Heart right ventricle (tissue), 16 donors: ENCODE results near the gene MDM4. TPM values are rescaled to one million over a fixed set of nuclear protein-coding genes. Genes with fewer than 3 reads are reported as not detected.

Source experiments
- ATAC-seq, 8 donors: fragments of 200-7000 bp; cut with Tn5 transposase; one replicate each; pipeline ENCODE4 v1.9.1; 2020; ENCODE audit warnings: mild to moderate bottlenecking in 8 of 8, moderate library complexity in 8 of 8, moderate number of reproducible peaks in 1 of 8
- DNase-seq, 2 donors: peaks; one replicate each; pipeline ENCODE4 v3.0.0-alpha.2; 2020
- H3K27ac ChIP-seq, 10 donors: fragments of 200-600 bp; sonication (generic) in 2 of 10; one replicate each; pipeline versions ENCODE4 v1.5.0 to v1.8.0; 2020 to 2022; ENCODE audit warnings: mild to moderate bottlenecking in 3 of 10
- H3K27me3 ChIP-seq, 7 donors: fragments of 200-600 bp; one replicate each; pipeline ENCODE4 v1.8.0; 2021 to 2022; ENCODE audit warnings: mild to moderate bottlenecking in 2 of 7
- H3K36me3 ChIP-seq, 9 donors: fragments of 200-600 bp; sonication (generic) in 1 of 9; one replicate each; pipeline versions ENCODE4 v1.5.0 to v1.8.0; 2020 to 2022; ENCODE audit warnings: mild to moderate bottlenecking in 2 of 9
- H3K4me1 ChIP-seq, 9 donors: fragments of 200-600 bp; sonication (generic) in 1 of 9; one replicate each; pipeline versions ENCODE4 v1.5.0 to v1.8.0; 2020 to 2022; ENCODE audit warnings: mild to moderate bottlenecking in 4 of 9
- H3K4me3 ChIP-seq, 10 donors: fragments of 200-600 bp; sonication (generic) in 2 of 10; one replicate each; pipeline versions ENCODE4 v1.5.0 to v1.8.0; 2020 to 2022; ENCODE audit warnings: mild to moderate bottlenecking in 7 of 10, moderate library complexity in 2 of 10
- H3K9me3 ChIP-seq, 11 donors: fragments of 200-600 bp in 10 of 11; sonication (generic) in 2 of 11; one replicate each; pipeline versions ENCODE4 v1.5.0 to v1.8.0; 2013 to 2022; ENCODE audit warnings: mild to moderate bottlenecking in 2 of 11, control low read depth in 1 of 11, moderate library complexity in 1 of 11
- WGBS, 2 donors: extraction: QIAGEN DNeasy Blood & Tissue Kit; methylation state at CpG; one replicate each; pipeline ENCODE4 v1.1.7; 2013; ENCODE audit warnings: inconsistent platforms in 1 of 2; 5-methylcytosine and 5-hydroxymethylcytosine counted together
- intact Hi-C, 10 donors: fragments of 100-400 bp; cut with DNase I; formaldehyde crosslinking; loops; one replicate each; pipeline versions ENCODE4 v1.11.1 to v1.14.2; 2022
- polyA plus RNA-seq, 2 donors: library from polyadenylated mRNA; stranded (reverse); fragments of 200-250 nt; gene quantifications; one replicate each; pipeline ENCODE4 v1.2.3, GENCODE V29; 2013
- total RNA-seq, 10 donors: library from RNA; stranded (reverse); fragmentation: NEBNext Ultra II Directional in 3 of 10; extraction: Animal tissue kit (Norgen Biotek cat#: 25700) in 3 of 10; gene quantifications; one replicate each; pipeline versions ENCODE4 v1.2.1 to v1.2.4, GENCODE V29; 2021 to 2023
- TF ChIP-seq, protein P1 (sequence below), 9 donors: fragments of 200-600 bp; sonication (generic) in 2 of 9; IDR thresholded peaks; one replicate each; pipeline versions ENCODE4 v1.5.0 to v1.8.0; 2021 to 2022; ENCODE audit warnings: antibody characterized with exemption in 9 of 9, mild to moderate bottlenecking in 5 of 9, moderate library complexity in 1 of 9
- donor health status: Arrhythmogenic right ventricular cardiomyopathy.
- donor health status: ischemic (EF 13 %, LVEDD 7.1; RV severe dilation, severe dysfunction).
- donor health status: healthy with polysubstance abuse.
- donor health status: DM: no; HTN: yes; CAD: no.
- donor health status: DM: no; HTN: no; CAD: no.
- donor health status: ischemic (EF 25% LVEDD 6.9; RV normal size, moderate dysfunction).
- donor health status: ischemic (EF 25% LVEDD 5.7; RV mildly dilated, moderate dysfunction).
- donor health status: healthy.
- donor health status: DM: yes; HTN: yes; CAD: no.
- donor health status: Ischemic cardiomyopathy.
- donor health status: ischemic (EF 35%, LVEDD 5.7; RV mildly dilated, moderate dysfunction).
- donor health status: nonischemic (EF 11% LVEDD 7.7; RV severe dilation, severe dysfunction).
- donor health status: DM: yes; HTN: yes; CAD: no.
- donor health status: PGD.
- donor health status: ischemic (EF 29% LVEDD 5.4; RV normal size, mild dysfunction).
- donor health status: nonischemic (EF 23%, LVEDD 6.1; RV moderate dilation, normal function).

MDM4 gene
- total and polyA plus RNA-seq, 12 donors = 3.7 to 43.7 (median 38.7) TPM

DNA sequence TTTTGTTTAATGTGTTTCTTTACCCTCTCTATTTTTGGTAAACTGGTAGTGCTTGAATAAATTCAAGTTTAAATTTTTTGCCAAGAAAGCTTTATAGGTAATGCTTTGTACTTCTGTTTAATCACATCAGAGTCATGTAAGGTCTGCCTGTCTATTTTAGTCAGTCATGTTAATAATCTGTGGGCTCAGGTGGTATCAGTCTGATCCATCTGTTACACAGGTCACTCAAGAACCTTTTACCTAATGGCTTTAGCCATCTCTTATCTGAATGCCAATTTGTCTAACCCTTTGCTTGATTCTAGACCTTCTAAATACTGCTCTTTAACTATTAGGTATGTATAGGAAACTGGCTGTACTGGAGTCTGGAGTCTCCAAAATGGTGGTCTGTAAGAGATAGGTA, 16.6 kb downstream of the MDM4 start:
- no peak for DNase-seq
- Histone ChIP-seq H3K4me3 (no peak overlapping the region), H3K9me3 (no peaks in the 10 kb centered on the region), H3K4me1 (no peaks in the 10 kb centered on the region), H3K27ac (no peak overlapping the region), H3K36me3 (peaks cover 0 to 100% (median 59%) of the 10 kb centered on the region in 9 donors), H3K27me3 (no peaks in the 10 kb centered on the region)
- no peak for ATAC-seq
- TF ChIP-seq, protein P1, sequence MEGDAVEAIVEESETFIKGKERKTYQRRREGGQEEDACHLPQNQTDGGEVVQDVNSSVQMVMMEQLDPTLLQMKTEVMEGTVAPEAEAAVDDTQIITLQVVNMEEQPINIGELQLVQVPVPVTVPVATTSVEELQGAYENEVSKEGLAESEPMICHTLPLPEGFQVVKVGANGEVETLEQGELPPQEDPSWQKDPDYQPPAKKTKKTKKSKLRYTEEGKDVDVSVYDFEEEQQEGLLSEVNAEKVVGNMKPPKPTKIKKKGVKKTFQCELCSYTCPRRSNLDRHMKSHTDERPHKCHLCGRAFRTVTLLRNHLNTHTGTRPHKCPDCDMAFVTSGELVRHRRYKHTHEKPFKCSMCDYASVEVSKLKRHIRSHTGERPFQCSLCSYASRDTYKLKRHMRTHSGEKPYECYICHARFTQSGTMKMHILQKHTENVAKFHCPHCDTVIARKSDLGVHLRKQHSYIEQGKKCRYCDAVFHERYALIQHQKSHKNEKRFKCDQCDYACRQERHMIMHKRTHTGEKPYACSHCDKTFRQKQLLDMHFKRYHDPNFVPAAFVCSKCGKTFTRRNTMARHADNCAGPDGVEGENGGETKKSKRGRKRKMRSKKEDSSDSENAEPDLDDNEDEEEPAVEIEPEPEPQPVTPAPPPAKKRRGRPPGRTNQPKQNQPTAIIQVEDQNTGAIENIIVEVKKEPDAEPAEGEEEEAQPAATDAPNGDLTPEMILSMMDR (IDR thresholded peaks at IDR 0.05) = no peak
- intact Hi-C loops = no loop called here

DNA sequence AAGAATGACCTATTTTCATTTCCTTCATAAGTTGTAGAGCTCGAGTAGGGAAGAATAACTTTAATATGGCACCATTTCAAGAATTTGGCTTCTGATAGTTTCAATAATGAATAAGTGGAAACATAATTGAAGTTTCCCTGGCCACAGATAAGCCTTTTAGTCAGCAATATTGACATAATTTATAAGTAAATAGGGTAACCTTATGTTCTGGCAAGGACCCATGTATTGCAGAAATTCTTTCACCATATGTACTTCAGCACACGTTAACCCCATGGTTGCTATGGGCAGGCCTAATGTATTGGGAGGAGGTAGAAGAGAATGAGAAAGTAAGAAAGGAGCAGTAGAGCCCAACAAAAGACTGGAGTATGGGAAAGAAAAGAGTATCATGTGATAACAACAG, 25.4 kb downstream of the MDM4 start:
- H3K27ac ChIP-seq = no peak overlapping the region
- TF ChIP-seq, protein P1 (IDR thresholded peaks at IDR 0.05) = no peak
- H3K4me1 ChIP-seq = peaks cover 0 to 18% (median 0%) of the 10 kb centered on the region in 9 donors
- ATAC-seq (no peak), DNase-seq (no peak)
- intact Hi-C loops = no loop called here
- 52 to 56% methylated on average over 2 of the region's 2 CpGs for WGBS, 2 donors
- H3K4me3 ChIP-seq = no peak overlapping the region
- H3K9me3 ChIP-seq = no peaks in the 10 kb centered on the region
- H3K27me3 ChIP-seq = no peaks in the 10 kb centered on the region
- H3K36me3 ChIP-seq = peaks cover 0 to 100% (median 69%) of the 10 kb centered on the region in 9 donors

DNA sequence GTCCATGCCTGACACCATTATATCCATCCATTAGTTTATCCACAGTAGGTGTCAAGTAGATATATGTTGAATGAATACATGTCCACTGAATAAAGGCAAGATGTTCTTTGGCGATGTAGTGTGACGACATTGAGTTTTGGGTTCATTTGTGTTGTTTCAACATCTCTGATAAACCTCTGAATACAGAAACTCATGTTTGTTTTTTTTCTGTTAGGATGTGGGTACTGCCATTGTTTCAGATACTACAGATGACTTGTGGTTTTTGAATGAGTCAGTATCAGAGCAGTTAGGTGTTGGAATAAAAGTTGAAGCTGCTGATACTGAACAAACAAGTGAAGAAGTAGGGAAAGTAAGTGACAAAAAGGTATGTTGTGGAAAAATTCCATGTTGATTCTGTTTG, 28.1 kb downstream of the MDM4 start:
- DNase-seq (no peak), ATAC-seq (no peak)
- intact Hi-C loops = no loop called here
- TF ChIP-seq, protein P1 (IDR thresholded peaks at IDR 0.05) = no peak
- H3K9me3 ChIP-seq = no peaks in the 10 kb centered on the region
- WGBS, 2 donors = 88 to 96% methylated on average over 2 of the region's 2 CpGs
- H3K36me3 ChIP-seq = peaks cover 0 to 100% (median 80%) of the 10 kb centered on the region in 9 donors
- H3K27me3 ChIP-seq = no peaks in the 10 kb centered on the region
- peak overlapping the region in 1 of 10 donors; percentile 72 for H3K27ac ChIP-seq
- H3K4me1 ChIP-seq = peaks cover 0 to 18% (median 0%) of the 10 kb centered on the region in 9 donors
- no peak overlapping the region for H3K4me3 ChIP-seq

DNA sequence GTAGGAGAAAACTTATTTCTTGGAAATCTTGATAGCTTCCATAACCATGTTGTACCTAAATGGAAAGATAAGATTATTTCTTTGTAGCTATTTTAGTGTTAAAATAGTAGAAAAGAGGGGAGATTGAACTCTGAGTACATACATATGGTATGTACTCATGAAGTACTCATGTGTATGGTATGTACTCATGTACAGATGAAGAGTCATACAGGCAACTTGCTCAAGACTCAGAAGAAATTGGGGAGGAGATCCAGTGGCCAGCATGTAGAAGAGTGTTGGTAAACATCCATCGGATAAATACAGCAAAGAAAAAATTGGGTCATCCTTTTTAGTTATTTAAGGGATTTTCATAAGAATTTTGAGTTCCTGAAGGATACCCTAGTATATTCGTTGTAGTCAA, 29.0 kb downstream of the MDM4 start:
- H3K4me3 ChIP-seq = no peak overlapping the region
- peaks cover 0 to 21% (median 4%) of the 10 kb centered on the region in 9 donors for H3K4me1 ChIP-seq
- DNase-seq (no peak), ATAC-seq (no peak)
- WGBS, 2 donors = 97 to 99% methylated on average over 2 of the region's 2 CpGs
- peak overlapping the region in 1 of 10 donors; percentile 72 for H3K27ac ChIP-seq
- intact Hi-C loops = no loop called here
- no peaks in the 10 kb centered on the region for H3K9me3 ChIP-seq
- TF ChIP-seq, protein P1 (IDR thresholded peaks at IDR 0.05) = no peak
- H3K27me3 ChIP-seq = no peaks in the 10 kb centered on the region
- H3K36me3 ChIP-seq = peaks cover 0 to 100% (median 79%) of the 10 kb centered on the region in 9 donors
